ENCODE data around the gene EXOC3L4. TPM values are rescaled to one million over a fixed set of nuclear protein-coding genes. Genes with fewer than 3 reads are reported as not detected.
A peak's percentile ranks its signal among the peaks of the same experiment; 100 is the strongest.
"Not testable (repeated sequence)": the region's sequence is repeated elsewhere in the genome, so short reads cannot be mapped to it uniquely, and the experiment has no call there.

EXOC3L4 gene
- total RNA-seq, 1 donor from 2014 or later = not detected

DNA sequence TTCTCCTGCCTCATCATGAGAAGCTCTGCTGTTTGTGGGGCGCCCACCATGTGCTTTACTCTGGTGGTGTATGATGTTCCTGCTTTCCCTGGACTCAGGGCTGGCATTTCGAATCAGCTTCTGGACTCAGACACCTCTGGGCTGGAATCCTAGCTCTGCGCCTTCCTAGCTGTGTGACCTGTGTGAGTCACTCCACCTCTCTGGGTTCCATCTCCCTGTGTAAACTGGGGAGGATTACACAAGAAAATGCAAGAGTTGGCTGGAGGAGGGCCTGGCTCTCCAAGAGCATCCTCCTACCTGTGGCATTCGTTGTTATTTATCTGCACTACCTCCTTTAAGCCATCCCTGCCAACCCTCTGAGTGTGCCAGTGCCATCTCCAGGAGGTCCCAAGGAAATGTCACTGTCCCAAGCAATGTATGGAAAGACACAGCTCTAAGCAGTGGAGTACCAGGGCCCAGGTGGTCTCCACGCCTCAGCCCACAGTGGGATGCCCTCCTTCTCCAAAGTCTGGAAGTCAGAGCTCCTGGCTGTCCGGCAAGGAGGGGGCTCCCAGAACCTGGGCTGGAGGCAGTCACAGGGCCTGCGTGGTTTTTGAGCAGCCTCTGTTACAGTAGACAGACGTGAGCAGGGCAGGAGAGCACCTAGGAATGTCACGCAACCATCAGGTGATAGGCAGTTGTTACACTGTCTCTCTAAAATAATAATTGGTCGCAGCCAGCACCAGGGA, 21.5 kb downstream of the EXOC3L4 start:
- H3K9ac ChIP-seq (ENCODE audit: low read length) = no peak overlapping the region
- H3K27me3 ChIP-seq (ENCODE audit: insufficient read depth, low read length) = no peaks in the 10 kb centered on the region
- H3K4me3 ChIP-seq (ENCODE audit: insufficient read depth, low read depth, low read length) = no peak overlapping the region
- H3K36me3 Mint-ChIP-seq (ENCODE audit: low read depth, unreplicated experiment) = no peaks in the 10 kb centered on the region
- H4K20me1 ChIP-seq (ENCODE audit: insufficient read depth, low read length) = no peaks in the 10 kb centered on the region
- DNase-seq (ENCODE audit: low read depth) (peak; percentile 23), FAIRE-seq (no peak)
- H3K4me3 Mint-ChIP-seq (ENCODE audit: unreplicated experiment) = no peak overlapping the region
- H3K9me3 Mint-ChIP-seq (ENCODE audit: unreplicated experiment) = peaks cover 2% of the 10 kb centered on the region
- H3K79me2 ChIP-seq (ENCODE audit: insufficient read depth, low read length) = no peaks in the 10 kb centered on the region
- no peaks in the 10 kb centered on the region for H3K36me3 ChIP-seq (ENCODE audit: insufficient read depth, low read length)
- H3K27me3 Mint-ChIP-seq (ENCODE audit: low read depth, unreplicated experiment) = peaks cover 6% of the 10 kb centered on the region
- no peak for TF ChIP-seq EZH2 (IDR thresholded peaks at IDR 0.05; ENCODE audit: insufficient read depth, low read length)
- TF ChIP-seq, protein P1, sequence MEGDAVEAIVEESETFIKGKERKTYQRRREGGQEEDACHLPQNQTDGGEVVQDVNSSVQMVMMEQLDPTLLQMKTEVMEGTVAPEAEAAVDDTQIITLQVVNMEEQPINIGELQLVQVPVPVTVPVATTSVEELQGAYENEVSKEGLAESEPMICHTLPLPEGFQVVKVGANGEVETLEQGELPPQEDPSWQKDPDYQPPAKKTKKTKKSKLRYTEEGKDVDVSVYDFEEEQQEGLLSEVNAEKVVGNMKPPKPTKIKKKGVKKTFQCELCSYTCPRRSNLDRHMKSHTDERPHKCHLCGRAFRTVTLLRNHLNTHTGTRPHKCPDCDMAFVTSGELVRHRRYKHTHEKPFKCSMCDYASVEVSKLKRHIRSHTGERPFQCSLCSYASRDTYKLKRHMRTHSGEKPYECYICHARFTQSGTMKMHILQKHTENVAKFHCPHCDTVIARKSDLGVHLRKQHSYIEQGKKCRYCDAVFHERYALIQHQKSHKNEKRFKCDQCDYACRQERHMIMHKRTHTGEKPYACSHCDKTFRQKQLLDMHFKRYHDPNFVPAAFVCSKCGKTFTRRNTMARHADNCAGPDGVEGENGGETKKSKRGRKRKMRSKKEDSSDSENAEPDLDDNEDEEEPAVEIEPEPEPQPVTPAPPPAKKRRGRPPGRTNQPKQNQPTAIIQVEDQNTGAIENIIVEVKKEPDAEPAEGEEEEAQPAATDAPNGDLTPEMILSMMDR (IDR thresholded peaks at IDR 0.05; ENCODE audit: insufficient read depth, low read depth, low read length) = no peak
- H3K4me2 ChIP-seq (ENCODE audit: low read length) = no peak overlapping the region
- no peaks in the 10 kb centered on the region for H3K9me3 ChIP-seq (ENCODE audit: insufficient read depth, low read depth, low read length)
- no peak overlapping the region for H3K27ac ChIP-seq (ENCODE audit: low read depth, low read length)
- peaks cover 12% of the 10 kb centered on the region for H3K4me1 ChIP-seq (ENCODE audit: insufficient read depth, low read length)
- H3K27ac Mint-ChIP-seq (ENCODE audit: unreplicated experiment) = no peak overlapping the region
- peaks cover 13% of the 10 kb centered on the region for H3K4me1 Mint-ChIP-seq (ENCODE audit: low read depth, unreplicated experiment)
- no peak overlapping the region for H2AFZ ChIP-seq (ENCODE audit: low read depth, low read length)

DNA sequence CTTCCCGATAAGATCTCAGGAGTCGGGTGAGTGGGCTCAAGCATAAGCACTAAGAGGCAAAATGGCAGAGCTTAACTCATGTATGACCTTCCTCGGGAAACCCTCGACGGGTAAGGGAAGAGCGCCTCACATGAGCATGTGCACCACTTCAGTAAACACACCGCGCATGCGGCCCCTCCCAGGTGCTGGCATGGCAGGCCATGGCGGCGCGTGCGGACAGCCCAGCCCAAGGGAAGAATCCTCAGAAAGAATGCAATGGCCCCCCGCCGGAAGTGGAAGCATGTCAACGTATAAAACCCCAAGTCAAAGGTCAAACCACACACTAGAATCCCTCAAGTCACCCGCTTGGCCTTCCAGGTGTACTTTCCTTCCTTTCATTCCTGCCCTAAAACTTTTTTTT, 22.1 kb downstream of the EXOC3L4 start:
- no peak overlapping the region for H2AFZ ChIP-seq (ENCODE audit: low read depth, low read length)
- Mint-ChIP-seq H3K27ac (ENCODE audit: unreplicated experiment) (no peak overlapping the region), H3K9me3 (ENCODE audit: unreplicated experiment) (peaks cover 2% of the 10 kb centered on the region), H3K4me3 (ENCODE audit: unreplicated experiment) (peak overlapping the region; percentile 45), H3K27me3 (ENCODE audit: low read depth, unreplicated experiment) (peaks cover 6% of the 10 kb centered on the region), H3K4me1 (ENCODE audit: low read depth, unreplicated experiment) (peaks cover 12% of the 10 kb centered on the region), H3K36me3 (ENCODE audit: low read depth, unreplicated experiment) (no peaks in the 10 kb centered on the region)
- no peak for TF ChIP-seq EZH2 (IDR thresholded peaks at IDR 0.05; ENCODE audit: insufficient read depth, low read length)
- H3K9ac ChIP-seq (ENCODE audit: low read length) = no peak overlapping the region
- no peak overlapping the region for H3K4me2 ChIP-seq (ENCODE audit: low read length)
- FAIRE-seq = no peak
- H3K36me3 ChIP-seq (ENCODE audit: insufficient read depth, low read length) = no peaks in the 10 kb centered on the region
- no peak for DNase-seq (ENCODE audit: low read depth)
- no peak overlapping the region for H3K27ac ChIP-seq (ENCODE audit: low read depth, low read length)
- H3K27me3 ChIP-seq (ENCODE audit: insufficient read depth, low read length) = no peaks in the 10 kb centered on the region
- peaks cover 9% of the 10 kb centered on the region for H3K4me1 ChIP-seq (ENCODE audit: insufficient read depth, low read length)
- no peak overlapping the region for H3K4me3 ChIP-seq (ENCODE audit: insufficient read depth, low read depth, low read length)
- H3K79me2 ChIP-seq (ENCODE audit: insufficient read depth, low read length) = no peaks in the 10 kb centered on the region
- H4K20me1 ChIP-seq (ENCODE audit: insufficient read depth, low read length) = no peaks in the 10 kb centered on the region
- no peaks in the 10 kb centered on the region for H3K9me3 ChIP-seq (ENCODE audit: insufficient read depth, low read depth, low read length)

DNA sequence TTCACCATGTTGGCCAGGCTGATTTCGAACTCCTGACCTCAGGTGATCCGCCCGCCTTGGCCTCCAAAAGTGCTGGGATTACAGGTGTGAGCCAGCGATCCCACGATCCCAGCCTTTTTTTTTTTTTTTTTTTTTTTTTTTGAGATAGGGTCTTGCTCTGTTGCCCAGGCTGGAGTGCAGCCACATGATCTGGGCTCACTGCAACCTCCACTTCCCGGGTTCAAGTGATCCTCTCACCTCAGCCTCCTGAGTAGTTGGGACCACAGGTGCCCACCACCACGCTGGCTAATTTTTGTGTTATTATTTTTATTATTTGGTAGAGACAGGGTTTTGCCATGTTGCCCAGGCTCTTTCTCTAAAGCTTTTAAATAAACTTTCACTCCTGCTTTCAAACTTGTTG, 23.0 kb downstream of the EXOC3L4 start:
- not testable (repeated sequence) for DNase-seq (ENCODE audit: low read depth); H3K4me3 Mint-ChIP-seq (ENCODE audit: unreplicated experiment); H3K9me3 Mint-ChIP-seq (ENCODE audit: unreplicated experiment); FAIRE-seq; H3K36me3 Mint-ChIP-seq (ENCODE audit: low read depth, unreplicated experiment); H3K27me3 ChIP-seq (ENCODE audit: insufficient read depth, low read length); H3K79me2 ChIP-seq (ENCODE audit: insufficient read depth, low read length); H4K20me1 ChIP-seq (ENCODE audit: insufficient read depth, low read length); H3K36me3 ChIP-seq (ENCODE audit: insufficient read depth, low read length); H3K27me3 Mint-ChIP-seq (ENCODE audit: low read depth, unreplicated experiment); H3K9ac ChIP-seq (ENCODE audit: low read length); H3K4me2 ChIP-seq (ENCODE audit: low read length); H3K4me3 ChIP-seq (ENCODE audit: insufficient read depth, low read depth, low read length); H3K27ac Mint-ChIP-seq (ENCODE audit: unreplicated experiment); H2AFZ ChIP-seq (ENCODE audit: low read depth, low read length); H3K27ac ChIP-seq (ENCODE audit: low read depth, low read length); H3K9me3 ChIP-seq (ENCODE audit: insufficient read depth, low read depth, low read length)
- peaks cover 16% of the 10 kb centered on the region for H3K4me1 ChIP-seq (ENCODE audit: insufficient read depth, low read length)
- H3K4me1 Mint-ChIP-seq (ENCODE audit: low read depth, unreplicated experiment) = peaks cover 10% of the 10 kb centered on the region

Data from astrocyte (in vitro differentiated cells and primary cell).